IPS-15b (cell line): ENCODE results near the gene C9orf85.
A peak's percentile ranks its signal among the peaks of the same experiment; 100 is the strongest.

ENCODE experiments used
- H3K27me3 ChIP-seq: one replicate; pipeline ENCODE4 v1.6.1; 2013; ENCODE audit warnings: low read length; ENCODE audit not compliant: control insufficient read depth, insufficient read depth
- H3K36me3 ChIP-seq: one replicate; pipeline ENCODE4 v1.6.1; 2013; ENCODE audit warnings: low read length; ENCODE audit not compliant: control insufficient read depth, insufficient read depth
- H3K4me1 ChIP-seq: one replicate; pipeline ENCODE4 v1.6.1; 2013; ENCODE audit warnings: mild to moderate bottlenecking, low read length; ENCODE audit not compliant: control insufficient read depth, insufficient read depth
- H3K4me3 ChIP-seq: one replicate; pipeline ENCODE4 v1.5.1; 2013; ENCODE audit warnings: low read depth, low read length
- H3K9ac ChIP-seq: one replicate; pipeline ENCODE4 v1.6.1; 2013; ENCODE audit warnings: low read depth, mild to moderate bottlenecking, low read length
- H3K9me3 ChIP-seq: one replicate; pipeline ENCODE4 v1.6.1; 2013; ENCODE audit warnings: mild to moderate bottlenecking, low read length; ENCODE audit not compliant: control insufficient read depth, insufficient read depth

C9orf85 gene

GRCh38 chr9:71909887-71910649 lies 1.4 kb upstream of the C9orf85 start:
- Histone ChIP-seq H3K36me3 (peaks cover 3% of the 10 kb centered on the region), H3K4me3 (peak overlapping the region; percentile 93), H3K9me3 (no peaks in the 10 kb centered on the region), H3K4me1 (no peaks in the 10 kb centered on the region), H3K27me3 (no peaks in the 10 kb centered on the region), H3K9ac (peak overlapping the region; percentile 93)

GRCh38 chr9:71910650-71911060 lies 784 bp upstream of the C9orf85 start:
- Histone ChIP-seq H3K9ac (peak overlapping the region; percentile 93), H3K9me3 (no peaks in the 10 kb centered on the region), H3K27me3 (no peaks in the 10 kb centered on the region), H3K4me1 (no peaks in the 10 kb centered on the region), H3K36me3 (peaks cover 3% of the 10 kb centered on the region), H3K4me3 (peak overlapping the region; percentile 93)

GRCh38 chr9:71911908-71912335 lies 483 bp downstream of the C9orf85 start:
- Histone ChIP-seq H3K9ac (peak overlapping the region; percentile 66), H3K36me3 (peaks cover 3% of the 10 kb centered on the region), H3K27me3 (no peaks in the 10 kb centered on the region), H3K4me1 (no peaks in the 10 kb centered on the region), H3K4me3 (peak overlapping the region; percentile 80), H3K9me3 (no peaks in the 10 kb centered on the region)

- Histone ChIP-seq H3K4me3 (no peak overlapping the region), H3K4me1 (peaks cover 5% of the 10 kb centered on the region), H3K36me3 (peaks cover 2% of the 10 kb centered on the region), H3K9ac (no peak overlapping the region), H3K9me3 (peaks cover 3% of the 10 kb centered on the region), H3K27me3 (no peaks in the 10 kb centered on the region)
Measured at GRCh38 chr9:71915495-71915894, 4.1 kb downstream of the C9orf85 start.

GRCh38 chr9:71916834-71917534 lies 5.5 kb downstream of the C9orf85 start:
- Histone ChIP-seq H3K9me3 (peaks cover 3% of the 10 kb centered on the region), H3K4me3 (no peak overlapping the region), H3K9ac (no peak overlapping the region), H3K36me3 (no peaks in the 10 kb centered on the region), H3K4me1 (peaks cover 11% of the 10 kb centered on the region), H3K27me3 (no peaks in the 10 kb centered on the region)

GRCh38 chr9:71918419-71918818 lies 7.0 kb downstream of the C9orf85 start:
- H3K4me3 ChIP-seq: no peak overlapping the region
- H3K4me1 ChIP-seq: peaks cover 15% of the 10 kb centered on the region
- H3K9me3 ChIP-seq: peaks cover 3% of the 10 kb centered on the region
- no peak overlapping the region for H3K9ac ChIP-seq
- no peaks in the 10 kb centered on the region for H3K36me3 ChIP-seq
- no peaks in the 10 kb centered on the region for H3K27me3 ChIP-seq

GRCh38 chr9:71920456-71921189 lies 9.2 kb downstream of the C9orf85 start:
- H3K27me3 ChIP-seq: no peaks in the 10 kb centered on the region
- H3K4me1 ChIP-seq: peaks cover 15% of the 10 kb centered on the region
- peaks cover 3% of the 10 kb centered on the region for H3K9me3 ChIP-seq
- no peak overlapping the region for H3K9ac ChIP-seq
- H3K4me3 ChIP-seq: no peak overlapping the region
- H3K36me3 ChIP-seq: no peaks in the 10 kb centered on the region

GRCh38 chr9:71921190-71921814 lies 9.9 kb downstream of the C9orf85 start:
- no peak overlapping the region for H3K9ac ChIP-seq

GRCh38 chr9:71924576-71924975 lies 13.1 kb downstream of the C9orf85 start:
- Histone ChIP-seq H3K9ac (no peak overlapping the region), H3K27me3 (no peaks in the 10 kb centered on the region), H3K36me3 (no peaks in the 10 kb centered on the region), H3K9me3 (no peaks in the 10 kb centered on the region), H3K4me1 (peaks cover 27% of the 10 kb centered on the region), H3K4me3 (no peak overlapping the region)

More at GRCh38 chr9:71921190-71921814, 9.9 kb downstream of the C9orf85 start:
- H3K4me1 ChIP-seq: peaks cover 19% of the 10 kb centered on the region
- H3K9me3 ChIP-seq: peaks cover 3% of the 10 kb centered on the region
- no peaks in the 10 kb centered on the region for H3K36me3 ChIP-seq
- no peak overlapping the region for H3K4me3 ChIP-seq
- no peaks in the 10 kb centered on the region for H3K27me3 ChIP-seq

GRCh38 chr9:71925834-71926233 lies 14.4 kb downstream of the C9orf85 start:
- Histone ChIP-seq H3K27me3 (no peaks in the 10 kb centered on the region), H3K4me3 (no peak overlapping the region), H3K9ac (no peak overlapping the region), H3K9me3 (no peaks in the 10 kb centered on the region), H3K4me1 (peaks cover 18% of the 10 kb centered on the region), H3K36me3 (no peaks in the 10 kb centered on the region)

GRCh38 chr9:71928376-71928775 lies 16.9 kb downstream of the C9orf85 start:
- no peak overlapping the region for H3K4me3 ChIP-seq
- H3K9me3 ChIP-seq: no peaks in the 10 kb centered on the region
- no peaks in the 10 kb centered on the region for H3K27me3 ChIP-seq
- peaks cover 17% of the 10 kb centered on the region for H3K4me1 ChIP-seq
- H3K36me3 ChIP-seq: no peaks in the 10 kb centered on the region
- H3K9ac ChIP-seq: no peak overlapping the region
